C4-2B (cell line): Measurements from ENCODE around the gene UGT1A9.

Source experiments
- CTCF ChIP-seq: fragments of 450-650 bp; conservative IDR thresholded peaks from 2 replicates; pipeline ENCODE4 v1.5.1; 2017; ENCODE audit warnings: mild to moderate bottlenecking
- ZFX ChIP-seq: fragments of 450-650 bp; IDR thresholded peaks from 2 replicates; pipeline ENCODE4 v1.6.1; 2017

GRCh38 chr2:233794128-233794658 lies 122.5 kb downstream of the UGT1A9 start:
- TF ChIP-seq CTCF (no peak), ZFX (no peak)
